HL-60/S4 treated with retinoic acid at 250 ng/mL for 4 days and 3 days (cell line): ENCODE measurements around the gene PYCR2.

Source experiments
- in situ Hi-C: fragments of 300-500 bp; cut with MboI; formaldehyde crosslinking; loops from 2 replicates; pipeline ENCODE4 v1.7.0; 2022; ENCODE audit warnings: low sequenced_read_pairs

The PYCR2 gene

DNA sequence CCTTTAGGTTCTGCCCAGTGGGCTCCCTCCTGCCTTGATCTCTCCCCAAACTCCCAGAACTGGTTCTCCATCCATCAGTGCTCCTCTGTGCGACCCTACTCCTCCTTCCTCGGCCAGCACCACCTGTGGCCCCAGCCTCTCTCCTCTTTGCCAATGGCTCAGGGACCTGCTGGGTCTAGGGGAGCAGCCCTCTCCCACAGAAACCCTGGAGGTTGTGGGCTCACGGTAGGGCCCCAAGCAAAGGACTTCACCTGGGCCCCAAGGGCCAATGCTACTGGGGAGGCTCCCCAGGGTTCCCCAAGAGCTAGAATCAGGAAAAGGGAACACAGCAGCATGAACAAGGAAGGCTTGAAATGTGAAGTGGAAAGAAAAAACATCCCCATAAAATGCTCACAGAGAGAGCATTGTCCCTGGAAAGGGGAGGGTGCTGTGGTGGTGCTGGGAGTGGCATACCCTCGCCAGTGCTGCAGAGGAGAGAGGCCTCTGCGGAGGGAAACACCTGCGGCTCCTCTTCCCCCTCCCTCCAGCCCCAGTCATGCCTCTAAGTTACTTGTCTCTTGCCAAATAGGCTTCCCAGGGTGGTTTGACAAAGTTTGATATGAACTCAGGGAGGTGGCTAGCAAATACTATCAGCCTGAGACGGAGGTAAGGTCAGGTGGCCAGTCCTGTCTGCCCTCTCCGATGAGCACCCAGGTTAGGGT is 44.4 kb downstream of the PYCR2 start:
- in situ Hi-C loops, result no loop called here

DNA sequence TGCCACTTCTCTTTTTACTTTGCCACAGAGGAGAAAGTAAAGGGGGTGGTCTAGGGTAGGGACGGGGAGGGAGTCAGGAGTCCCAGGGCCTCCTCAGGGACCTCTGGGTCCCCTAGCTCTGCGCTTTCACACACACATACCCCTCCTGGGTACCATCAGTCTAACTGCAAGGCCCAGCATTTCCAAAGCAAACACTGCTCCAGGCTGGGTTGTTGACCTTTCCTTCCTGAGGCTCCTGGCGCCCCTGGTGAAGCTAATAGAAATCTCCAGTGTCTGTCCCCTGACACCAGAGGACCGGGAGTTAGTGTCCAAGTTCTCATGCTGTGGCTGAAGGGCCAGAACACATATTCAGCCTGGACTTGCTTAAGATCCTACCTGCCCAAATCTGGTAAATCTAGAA is 45.8 kb downstream of the PYCR2 start:
- in situ Hi-C loops, result no loop called here

DNA sequence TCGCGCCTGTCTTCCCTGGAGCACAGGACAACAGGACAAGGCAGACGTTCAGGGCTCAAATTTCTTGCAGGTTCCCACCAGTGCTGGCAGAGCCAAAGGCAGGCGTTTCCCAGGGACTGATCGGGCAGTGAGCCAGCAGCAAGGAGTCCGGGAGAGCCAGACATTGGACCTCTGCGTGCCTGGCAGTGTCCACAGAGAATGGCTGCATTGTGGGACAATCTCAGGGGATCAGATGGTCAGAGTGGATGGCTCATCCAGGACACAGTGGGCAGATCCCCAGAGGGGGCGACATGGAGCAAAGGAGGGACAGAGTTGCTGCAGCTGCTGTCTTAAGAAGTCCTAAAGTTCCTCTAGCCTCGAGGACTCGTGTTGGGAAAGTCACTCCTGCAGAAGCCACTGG is 46.5 kb downstream of the PYCR2 start:
- in situ Hi-C loops, result no loop called here

GRCh38 chr1:225876900-225877510 is 47.0 kb downstream of the PYCR2 start:
- in situ Hi-C loops, result no loop called here

DNA sequence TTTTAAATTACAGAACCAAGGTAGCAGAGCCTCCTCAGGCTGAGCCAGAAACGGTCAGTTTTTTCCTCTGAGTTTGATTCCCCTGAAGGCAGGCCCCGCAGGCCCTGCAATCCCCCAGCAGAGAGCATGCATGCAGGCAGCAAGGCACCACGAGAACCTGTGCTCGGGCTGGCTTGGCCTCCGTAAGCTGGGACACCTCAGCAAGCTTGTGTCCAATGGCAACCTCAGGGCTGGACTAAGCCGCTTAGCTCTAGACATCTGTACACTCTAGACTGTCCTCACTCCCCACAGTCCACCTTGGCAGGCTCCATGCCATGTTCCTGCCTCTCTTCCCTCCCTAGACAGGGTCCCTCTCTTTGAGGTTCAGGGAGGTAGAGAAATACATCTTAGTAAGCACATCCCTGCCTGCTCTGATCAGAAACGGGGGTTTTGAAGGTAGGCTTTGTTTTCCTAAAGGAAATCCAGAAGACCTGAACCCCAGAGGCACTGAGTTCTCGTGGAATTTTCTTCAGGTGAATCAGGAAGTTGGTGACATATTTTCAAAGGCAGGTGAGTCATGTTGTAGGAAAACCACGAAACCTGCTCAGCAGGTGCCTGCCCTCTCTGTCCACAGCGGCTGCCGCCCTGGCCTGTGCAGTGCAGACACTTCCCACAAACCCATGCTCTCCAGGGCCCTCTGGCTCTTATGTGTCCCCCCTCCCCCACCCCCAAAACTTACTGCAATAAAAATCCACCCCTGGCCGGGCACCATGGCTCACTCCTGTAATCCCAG is 48.8 kb downstream of the PYCR2 start:
- in situ Hi-C loops, result no loop called here

DNA sequence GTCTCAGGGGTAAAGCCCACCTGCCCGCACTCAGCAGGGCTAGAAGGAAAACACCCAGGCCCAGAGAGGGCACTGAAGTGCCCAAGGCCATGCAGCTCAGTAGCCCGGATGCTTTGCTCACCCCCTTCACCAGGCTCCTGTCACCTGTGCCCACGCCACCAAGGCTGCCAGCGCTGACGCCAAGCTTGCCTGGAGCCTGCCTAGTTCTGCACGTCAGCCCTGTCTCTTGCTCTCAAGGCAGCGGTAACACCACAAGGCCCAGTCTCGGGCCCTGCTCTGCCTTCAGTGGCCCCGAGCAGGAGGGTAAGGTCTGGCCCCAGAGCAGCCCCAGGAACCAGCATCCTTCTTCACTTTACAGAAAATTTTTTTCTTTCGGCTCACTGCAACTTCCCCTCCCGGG is 49.6 kb downstream of the PYCR2 start:
- in situ Hi-C loops, result no loop called here

DNA sequence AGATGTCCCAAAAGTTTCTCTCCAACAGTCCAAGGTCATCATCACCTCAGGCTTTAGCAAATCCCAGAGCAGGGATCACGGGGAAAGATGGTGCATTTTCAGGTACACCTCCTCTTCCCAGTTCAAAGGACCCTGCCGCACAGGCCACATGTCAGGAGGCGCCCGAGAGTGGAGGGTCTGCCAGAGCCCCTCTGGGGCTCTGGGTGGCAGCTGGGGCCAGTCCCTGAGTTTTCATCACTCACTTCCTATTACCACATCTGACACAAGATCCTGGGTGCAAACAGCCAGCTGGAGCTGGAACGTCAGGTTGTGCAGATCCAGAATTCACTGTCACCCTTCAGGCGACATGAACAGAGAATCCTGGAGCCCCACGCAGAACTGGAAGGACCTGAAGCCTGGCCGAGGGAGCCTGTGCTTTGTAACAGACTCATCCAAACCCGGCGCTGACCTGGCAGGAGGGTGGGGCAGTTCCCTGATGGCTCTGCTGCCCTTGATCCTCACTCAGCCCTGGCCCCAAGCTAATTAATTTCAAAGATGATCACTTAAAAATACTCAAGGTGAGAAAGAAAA is 50.7 kb downstream of the PYCR2 start:
- in situ Hi-C loops, result no loop called here

DNA sequence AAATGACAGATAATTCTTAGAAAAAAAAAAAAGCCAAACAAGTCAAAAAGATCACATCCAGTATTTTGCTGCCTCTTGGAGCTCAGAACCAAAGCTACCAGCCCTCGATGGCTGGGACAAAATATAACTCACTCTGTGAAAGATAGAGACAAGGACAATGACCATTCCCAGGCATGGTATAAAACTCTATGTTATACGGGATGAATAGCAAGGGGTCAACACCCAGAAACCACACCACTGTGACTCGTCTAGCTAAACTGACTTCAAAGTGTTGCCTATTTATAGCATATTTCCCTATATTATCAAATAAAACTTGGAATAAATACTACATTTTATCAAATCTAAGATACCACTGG is 52.0 kb downstream of the PYCR2 start:
- in situ Hi-C loops, result no loop called here

DNA sequence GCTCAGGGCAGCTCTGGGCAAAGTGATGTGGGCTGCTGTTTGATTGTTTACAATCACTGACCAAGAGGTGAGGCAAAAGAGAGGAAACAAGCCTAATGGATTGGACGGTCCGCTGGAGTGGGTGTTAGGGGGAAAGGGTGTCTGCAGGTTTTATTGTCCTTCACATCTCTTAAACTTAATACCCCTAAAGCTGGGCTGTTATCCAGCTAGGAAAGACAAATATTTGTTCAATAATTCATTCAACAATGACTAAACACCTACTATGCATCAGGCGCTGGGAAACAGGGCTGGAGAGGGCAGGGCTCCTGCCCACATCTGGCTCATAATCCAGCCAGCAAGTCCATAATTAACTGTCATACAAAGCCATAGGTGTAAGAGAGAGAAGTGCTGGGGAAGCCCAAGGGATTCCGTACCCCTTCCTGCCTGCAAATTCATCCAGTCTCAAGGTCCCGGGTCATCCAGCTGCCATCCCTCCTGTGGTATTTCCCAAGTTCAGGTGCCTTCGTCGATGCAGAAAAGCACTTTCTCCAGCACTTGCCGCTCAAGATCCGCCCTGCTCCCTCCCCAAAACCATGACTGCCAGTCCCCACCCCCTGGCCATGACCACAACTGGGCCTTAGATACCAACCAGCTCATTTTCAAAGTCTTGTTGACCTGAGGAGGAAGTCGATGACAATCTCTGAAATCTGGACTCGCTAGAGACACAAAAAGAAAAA is 52.5 kb downstream of the PYCR2 start:
- in situ Hi-C loops, result no loop called here

DNA sequence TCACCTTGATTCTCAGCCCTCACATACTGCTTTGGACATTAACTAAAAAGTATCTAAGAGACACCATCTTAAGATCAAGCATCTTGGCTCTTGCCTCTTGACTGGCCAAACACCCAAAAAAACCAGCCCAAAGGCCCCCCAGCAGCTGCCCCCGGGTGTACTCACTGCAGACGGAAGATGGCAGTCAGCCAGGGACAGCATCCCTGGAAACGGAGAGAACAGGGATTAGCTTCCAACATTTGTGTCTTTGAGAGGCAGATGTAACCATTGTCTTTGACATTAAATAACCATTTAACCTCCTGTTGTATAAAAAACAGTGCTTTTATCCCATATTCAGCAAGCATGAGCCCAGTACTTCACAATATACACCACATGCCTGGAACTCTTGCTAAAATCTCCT is 53.1 kb downstream of the PYCR2 start:
- in situ Hi-C loops, result no loop called here
